Epithelial cell of proximal tubule (primary cell): ENCODE measurements around the gene GEMIN5. TPM values are rescaled to one million over a fixed set of nuclear protein-coding genes. Genes with fewer than 3 reads are reported as not detected.
"Not testable (repeated sequence)": the region's sequence is repeated elsewhere in the genome, so short reads cannot be mapped to it uniquely, and the experiment has no call there.

ENCODE experiments used
- DNase-seq: peaks from one replicate; pipeline ENCODE4 v3.0.0-alpha.2; 2011; ENCODE audit warnings: low read depth
- H3K4me3 ChIP-seq: 2 replicates; pipeline ENCODE4 v1.5.1; 2011; ENCODE audit warnings: low read depth, mild to moderate bottlenecking, low read length
- CTCF ChIP-seq: conservative IDR thresholded peaks from 2 replicates; pipeline ENCODE4 v1.5.1; 2012; ENCODE audit warnings: low read depth, mild to moderate bottlenecking, low read length
- total RNA-seq: library from RNA; depleted of rRNA; stranded (reverse); fragments of >200 nt; gene quantifications from 2 replicates; pipeline ENCODE4 v1.2.3, GENCODE V29; 2015

GEMIN5 gene
- total RNA-seq, 1 donor from 2014 or later: 13.0 TPM

GRCh38 chr5:154940772-154941620, 3.0 kb upstream of the GEMIN5 start, which contains the start of gene MRPL22:
Gene MRPL22, plus strand, starts transcription at chr5:154941073. Its CDS starts 38 bp downstream, at chr5:154941111.
- TF ChIP-seq CTCF: no peak
- peak within 1 kb of the TSS; percentile 64 for H3K4me3 ChIP-seq
- peak; percentile 80 for DNase-seq

GRCh38 chr5:154940375-154940771, 2.4 kb upstream of the GEMIN5 start:
- TF ChIP-seq CTCF: no peak
- no peak for DNase-seq
- peak overlapping the region; percentile 64 for H3K4me3 ChIP-seq

- not testable (repeated sequence) for H3K4me3 ChIP-seq, DNase-seq
Measured at GRCh38 chr5:154939387-154939786, 1.4 kb upstream of the GEMIN5 start.

- H3K4me3 ChIP-seq: peak overlapping the region; percentile 75
- no peak for DNase-seq
- TF ChIP-seq CTCF: no peak
Measured at GRCh38 chr5:154937186-154937717, 759 bp downstream of the GEMIN5 start.

- no peak overlapping the region for H3K4me3 ChIP-seq
- no peak for TF ChIP-seq CTCF
Measured at GRCh38 chr5:154934881-154935280, 3.1 kb downstream of the GEMIN5 start.

GRCh38 chr5:154933537-154933936, 4.5 kb downstream of the GEMIN5 start:
- DNase-seq: no peak
- TF ChIP-seq CTCF: no peak
- no peak overlapping the region for H3K4me3 ChIP-seq

More at GRCh38 chr5:154934881-154935280, 3.1 kb downstream of the GEMIN5 start:
- DNase-seq: no peak

GRCh38 chr5:154923441-154924430, 14.3 kb downstream of the GEMIN5 start:
- no peak overlapping the region for H3K4me3 ChIP-seq
- TF ChIP-seq CTCF: no peak
- no peak for DNase-seq
